ENCODE data around the gene LRP8.

The LRP8 gene

DNA sequence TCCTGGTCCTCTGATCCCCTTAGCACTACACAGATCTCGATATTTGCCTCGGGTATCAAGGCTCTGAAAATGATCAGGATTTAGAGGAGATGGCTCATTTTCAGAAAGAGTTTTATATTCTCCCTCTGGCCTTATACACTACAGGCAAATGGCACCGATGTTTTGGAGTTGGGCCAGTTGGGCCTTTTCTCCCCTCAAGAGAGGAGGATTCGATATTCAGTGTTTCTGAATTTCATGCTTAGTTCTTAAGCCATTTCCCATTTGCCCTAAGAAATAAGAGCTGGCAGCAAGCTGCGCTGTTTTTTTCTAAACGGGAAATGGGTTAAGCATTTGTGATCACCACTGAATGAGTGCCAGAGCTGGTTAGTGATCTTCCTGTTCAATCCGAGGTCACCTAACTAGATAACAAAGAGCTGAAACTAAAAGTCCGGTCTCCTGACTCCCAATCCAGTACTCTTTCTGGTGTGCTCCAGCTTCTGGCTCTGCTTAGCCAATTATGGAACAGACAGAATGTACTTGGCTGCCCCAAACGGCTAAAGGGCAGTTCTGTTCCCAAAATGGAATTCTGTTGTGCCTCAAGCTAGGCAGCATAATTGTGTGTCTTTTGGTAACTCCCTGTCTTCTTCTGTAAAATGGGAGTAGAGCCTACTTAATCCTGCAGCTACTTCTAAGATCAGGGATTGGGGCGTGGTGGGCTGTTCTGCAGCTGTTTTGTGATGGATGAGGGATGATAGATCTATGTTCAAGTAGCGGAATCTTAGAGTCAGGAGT lies 132.4 kb downstream of the LRP8 start:
- Histone ChIP-seq H3K4me1 (ENCODE audit: control insufficient read depth, insufficient read depth, low read length, unreplicated experiment) (peaks cover 22% of the 10 kb centered on the region), H2AFZ (ENCODE audit: low read length, unreplicated experiment) (peak overlapping the region; percentile 79), H3K79me2 (ENCODE audit: control insufficient read depth, insufficient read depth, low read length, unreplicated experiment) (peaks cover 18% of the 10 kb centered on the region), H3K27ac (ENCODE audit: low read depth, low read length) (no peak overlapping the region), H3K4me3 (ENCODE audit: low read depth, low read length) (peak overlapping the region; percentile 92), H3K36me3 (ENCODE audit: insufficient read depth, low read length) (no peaks in the 10 kb centered on the region), H3K27me3 (ENCODE audit: insufficient read depth, low read length) (no peaks in the 10 kb centered on the region)

All from ACC112 (cell line).